ENCODE results near the gene TMSB10. TPM values are rescaled to one million over a fixed set of nuclear protein-coding genes. Genes with fewer than 3 reads are reported as not detected.

Gene TMSB10
- total and polyA plus RNA-seq, 2 of the 13 experiments (the other 11 are each of a cell fraction or from before 2014, with no cell fraction given) = 665 to 708 TPM

DNA sequence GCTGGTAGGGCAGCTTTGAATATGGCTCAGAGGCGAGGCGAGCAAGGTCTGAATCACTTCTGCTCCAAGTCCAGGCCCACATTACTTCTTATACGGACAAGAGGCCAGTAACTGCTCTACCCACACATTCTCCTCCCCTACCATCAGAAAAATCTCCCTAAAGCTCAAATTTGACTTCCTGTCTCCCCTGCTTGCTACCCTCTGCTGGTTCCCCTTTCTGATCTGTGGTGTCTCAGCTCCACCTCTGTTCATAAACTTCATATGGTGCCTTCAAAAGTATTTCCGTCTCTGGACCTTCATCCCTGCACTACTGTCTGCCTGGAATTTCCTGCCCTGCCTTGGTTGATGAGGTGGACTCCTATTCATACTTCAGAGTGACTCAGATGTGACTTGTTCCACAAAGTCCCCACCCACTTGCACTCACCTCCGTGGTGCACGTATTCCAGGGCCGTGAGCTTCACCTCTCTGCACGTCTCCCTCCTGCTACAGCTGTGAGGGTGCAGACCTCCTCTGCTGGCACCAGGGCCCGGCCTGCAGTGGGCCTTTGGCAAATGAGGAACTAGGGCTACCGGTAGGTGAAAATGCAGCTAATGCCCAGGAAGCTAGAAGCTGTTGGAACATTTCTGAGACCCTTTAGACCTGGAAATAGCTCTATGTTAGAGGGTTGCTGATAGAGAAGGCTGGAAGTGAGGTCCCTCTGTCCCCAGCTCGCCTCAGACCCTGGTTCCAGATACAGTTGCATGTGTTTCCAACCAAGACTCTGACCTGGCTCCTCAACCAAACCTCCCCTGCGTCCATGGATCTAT is 41.0 kb downstream of the TMSB10 start (continued):
- TF ChIP-seq, protein P1, sequence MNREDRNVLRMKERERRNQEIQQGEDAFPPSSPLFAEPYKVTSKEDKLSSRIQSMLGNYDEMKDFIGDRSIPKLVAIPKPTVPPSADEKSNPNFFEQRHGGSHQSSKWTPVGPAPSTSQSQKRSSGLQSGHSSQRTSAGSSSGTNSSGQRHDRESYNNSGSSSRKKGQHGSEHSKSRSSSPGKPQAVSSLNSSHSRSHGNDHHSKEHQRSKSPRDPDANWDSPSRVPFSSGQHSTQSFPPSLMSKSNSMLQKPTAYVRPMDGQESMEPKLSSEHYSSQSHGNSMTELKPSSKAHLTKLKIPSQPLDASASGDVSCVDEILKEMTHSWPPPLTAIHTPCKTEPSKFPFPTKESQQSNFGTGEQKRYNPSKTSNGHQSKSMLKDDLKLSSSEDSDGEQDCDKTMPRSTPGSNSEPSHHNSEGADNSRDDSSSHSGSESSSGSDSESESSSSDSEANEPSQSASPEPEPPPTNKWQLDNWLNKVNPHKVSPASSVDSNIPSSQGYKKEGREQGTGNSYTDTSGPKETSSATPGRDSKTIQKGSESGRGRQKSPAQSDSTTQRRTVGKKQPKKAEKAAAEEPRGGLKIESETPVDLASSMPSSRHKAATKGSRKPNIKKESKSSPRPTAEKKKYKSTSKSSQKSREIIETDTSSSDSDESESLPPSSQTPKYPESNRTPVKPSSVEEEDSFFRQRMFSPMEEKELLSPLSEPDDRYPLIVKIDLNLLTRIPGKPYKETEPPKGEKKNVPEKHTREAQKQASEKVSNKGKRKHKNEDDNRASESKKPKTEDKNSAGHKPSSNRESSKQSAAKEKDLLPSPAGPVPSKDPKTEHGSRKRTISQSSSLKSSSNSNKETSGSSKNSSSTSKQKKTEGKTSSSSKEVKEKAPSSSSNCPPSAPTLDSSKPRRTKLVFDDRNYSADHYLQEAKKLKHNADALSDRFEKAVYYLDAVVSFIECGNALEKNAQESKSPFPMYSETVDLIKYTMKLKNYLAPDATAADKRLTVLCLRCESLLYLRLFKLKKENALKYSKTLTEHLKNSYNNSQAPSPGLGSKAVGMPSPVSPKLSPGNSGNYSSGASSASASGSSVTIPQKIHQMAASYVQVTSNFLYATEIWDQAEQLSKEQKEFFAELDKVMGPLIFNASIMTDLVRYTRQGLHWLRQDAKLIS (CRISPR knock-in tag; IDR thresholded peaks at IDR 0.05) = no peak
- TF ChIP-seq ZNF619 (CRISPR knock-in tag; IDR thresholded peaks at IDR 0.05) = peak; percentile 69
- 0 out of 2 replicates have a peak, but pooled peaks have one; percentile 74 for TF ChIP-seq ZBTB3 (CRISPR knock-in tag; IDR thresholded peaks at IDR 0.05; ENCODE audit: borderline replicate concordance, low read depth)
- peak; percentile 65; the same call in 1 of the 2 replicates for TF ChIP-seq ZNF746 (CRISPR knock-in tag; IDR thresholded peaks at IDR 0.05)
- 0 out of 2 replicates have a peak, but pooled peaks have one; percentile 71 for TF ChIP-seq ZNF333 (CRISPR knock-in tag; IDR thresholded peaks at IDR 0.05; ENCODE audit: borderline replicate concordance)
- TF ChIP-seq PCBP1 (IDR thresholded peaks at IDR 0.05; ENCODE audit: borderline replicate concordance, low read depth, low read length) = peak; percentile 98
- TF ChIP-seq ZNF883 (CRISPR knock-in tag; IDR thresholded peaks at IDR 0.05; ENCODE audit: not compliant biosample characterization) = no peak
- peak; percentile 53; the same call in 1 of the 2 replicates for TF ChIP-seq NCOA2 (CRISPR knock-in tag; IDR thresholded peaks at IDR 0.05)
- TF ChIP-seq, protein P2, sequence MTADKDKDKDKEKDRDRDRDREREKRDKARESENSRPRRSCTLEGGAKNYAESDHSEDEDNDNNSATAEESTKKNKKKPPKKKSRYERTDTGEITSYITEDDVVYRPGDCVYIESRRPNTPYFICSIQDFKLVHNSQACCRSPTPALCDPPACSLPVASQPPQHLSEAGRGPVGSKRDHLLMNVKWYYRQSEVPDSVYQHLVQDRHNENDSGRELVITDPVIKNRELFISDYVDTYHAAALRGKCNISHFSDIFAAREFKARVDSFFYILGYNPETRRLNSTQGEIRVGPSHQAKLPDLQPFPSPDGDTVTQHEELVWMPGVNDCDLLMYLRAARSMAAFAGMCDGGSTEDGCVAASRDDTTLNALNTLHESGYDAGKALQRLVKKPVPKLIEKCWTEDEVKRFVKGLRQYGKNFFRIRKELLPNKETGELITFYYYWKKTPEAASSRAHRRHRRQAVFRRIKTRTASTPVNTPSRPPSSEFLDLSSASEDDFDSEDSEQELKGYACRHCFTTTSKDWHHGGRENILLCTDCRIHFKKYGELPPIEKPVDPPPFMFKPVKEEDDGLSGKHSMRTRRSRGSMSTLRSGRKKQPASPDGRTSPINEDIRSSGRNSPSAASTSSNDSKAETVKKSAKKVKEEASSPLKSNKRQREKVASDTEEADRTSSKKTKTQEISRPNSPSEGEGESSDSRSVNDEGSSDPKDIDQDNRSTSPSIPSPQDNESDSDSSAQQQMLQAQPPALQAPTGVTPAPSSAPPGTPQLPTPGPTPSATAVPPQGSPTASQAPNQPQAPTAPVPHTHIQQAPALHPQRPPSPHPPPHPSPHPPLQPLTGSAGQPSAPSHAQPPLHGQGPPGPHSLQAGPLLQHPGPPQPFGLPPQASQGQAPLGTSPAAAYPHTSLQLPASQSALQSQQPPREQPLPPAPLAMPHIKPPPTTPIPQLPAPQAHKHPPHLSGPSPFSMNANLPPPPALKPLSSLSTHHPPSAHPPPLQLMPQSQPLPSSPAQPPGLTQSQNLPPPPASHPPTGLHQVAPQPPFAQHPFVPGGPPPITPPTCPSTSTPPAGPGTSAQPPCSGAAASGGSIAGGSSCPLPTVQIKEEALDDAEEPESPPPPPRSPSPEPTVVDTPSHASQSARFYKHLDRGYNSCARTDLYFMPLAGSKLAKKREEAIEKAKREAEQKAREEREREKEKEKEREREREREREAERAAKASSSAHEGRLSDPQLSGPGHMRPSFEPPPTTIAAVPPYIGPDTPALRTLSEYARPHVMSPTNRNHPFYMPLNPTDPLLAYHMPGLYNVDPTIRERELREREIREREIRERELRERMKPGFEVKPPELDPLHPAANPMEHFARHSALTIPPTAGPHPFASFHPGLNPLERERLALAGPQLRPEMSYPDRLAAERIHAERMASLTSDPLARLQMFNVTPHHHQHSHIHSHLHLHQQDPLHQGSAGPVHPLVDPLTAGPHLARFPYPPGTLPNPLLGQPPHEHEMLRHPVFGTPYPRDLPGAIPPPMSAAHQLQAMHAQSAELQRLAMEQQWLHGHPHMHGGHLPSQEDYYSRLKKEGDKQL (CRISPR knock-in tag; IDR thresholded peaks at IDR 0.05; ENCODE audit: low read depth) = peak; percentile 6; the same call in 1 of the 2 replicates
- peak; percentile 61; the same call in 1 of the 2 replicates for TF ChIP-seq KLF13 (CRISPR knock-in tag; IDR thresholded peaks at IDR 0.05)
- no peak for TF ChIP-seq PLSCR1 (CRISPR knock-in tag; IDR thresholded peaks at IDR 0.05; ENCODE audit: borderline replicate concordance)
- TF ChIP-seq SNAI1 (CRISPR knock-in tag; IDR thresholded peaks at IDR 0.05; ENCODE audit: borderline replicate concordance) = no peak
- TF ChIP-seq ZNF652 (CRISPR knock-in tag; IDR thresholded peaks at IDR 0.05; ENCODE audit: borderline replicate concordance, low read depth) = no peak; the same call in 1 of the 2 replicates
- peak; percentile 57 for TF ChIP-seq PHF8 (CRISPR knock-in tag; IDR thresholded peaks at IDR 0.05)
- peak; percentile 69 for TF ChIP-seq BHLHE40 (IDR thresholded peaks at IDR 0.05; ENCODE audit: low read length)
- no peak for TF ChIP-seq PRPF4 (IDR thresholded peaks at IDR 0.05; ENCODE audit: low read depth, low read length, poor library complexity, severe bottlenecking)
- no peak for TF ChIP-seq SRY (CRISPR knock-in tag; IDR thresholded peaks at IDR 0.05)

Measured in HepG2 (cell line).